ENCODE data around the gene GTPBP2.
A peak's percentile ranks its signal among the peaks of the same experiment; 100 is the strongest.
"Not testable (repeated sequence)": the region's sequence is repeated elsewhere in the genome, so short reads cannot be mapped to it uniquely, and the experiment has no call there.

Gene GTPBP2, protein sequence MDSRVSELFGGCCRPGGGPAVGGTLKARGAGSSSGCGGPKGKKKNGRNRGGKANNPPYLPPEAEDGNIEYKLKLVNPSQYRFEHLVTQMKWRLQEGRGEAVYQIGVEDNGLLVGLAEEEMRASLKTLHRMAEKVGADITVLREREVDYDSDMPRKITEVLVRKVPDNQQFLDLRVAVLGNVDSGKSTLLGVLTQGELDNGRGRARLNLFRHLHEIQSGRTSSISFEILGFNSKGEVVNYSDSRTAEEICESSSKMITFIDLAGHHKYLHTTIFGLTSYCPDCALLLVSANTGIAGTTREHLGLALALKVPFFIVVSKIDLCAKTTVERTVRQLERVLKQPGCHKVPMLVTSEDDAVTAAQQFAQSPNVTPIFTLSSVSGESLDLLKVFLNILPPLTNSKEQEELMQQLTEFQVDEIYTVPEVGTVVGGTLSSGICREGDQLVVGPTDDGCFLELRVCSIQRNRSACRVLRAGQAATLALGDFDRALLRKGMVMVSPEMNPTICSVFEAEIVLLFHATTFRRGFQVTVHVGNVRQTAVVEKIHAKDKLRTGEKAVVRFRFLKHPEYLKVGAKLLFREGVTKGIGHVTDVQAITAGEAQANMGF

DNA sequence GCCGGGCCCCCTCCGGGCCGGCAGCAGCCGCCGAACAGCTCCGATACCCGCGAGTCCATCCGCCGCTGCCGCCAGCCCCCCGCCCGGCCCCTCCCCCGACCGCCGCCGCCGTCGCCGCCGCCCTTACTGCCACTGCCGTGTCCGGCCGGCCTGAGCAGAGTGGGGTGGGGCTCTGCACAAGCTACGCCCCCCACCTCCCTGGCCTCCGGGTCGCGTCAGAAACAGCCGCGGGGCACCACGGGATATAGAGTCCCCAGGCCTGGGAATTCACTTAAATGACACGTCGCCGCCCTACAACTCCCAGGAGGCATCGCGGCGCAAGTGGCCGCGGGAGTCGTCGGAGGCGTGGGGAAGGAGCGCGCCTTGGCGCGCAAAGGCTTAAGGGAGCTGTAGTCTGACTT, at the start of gene GTPBP2:
Gene GTPBP2, minus strand, starts transcription at position 161 of the 401 bp plus-strand sequence. Its CDS starts 102 bp downstream, at position 59.
- DNase-seq (ENCODE audit: low read depth) = peak; percentile 92

DNA sequence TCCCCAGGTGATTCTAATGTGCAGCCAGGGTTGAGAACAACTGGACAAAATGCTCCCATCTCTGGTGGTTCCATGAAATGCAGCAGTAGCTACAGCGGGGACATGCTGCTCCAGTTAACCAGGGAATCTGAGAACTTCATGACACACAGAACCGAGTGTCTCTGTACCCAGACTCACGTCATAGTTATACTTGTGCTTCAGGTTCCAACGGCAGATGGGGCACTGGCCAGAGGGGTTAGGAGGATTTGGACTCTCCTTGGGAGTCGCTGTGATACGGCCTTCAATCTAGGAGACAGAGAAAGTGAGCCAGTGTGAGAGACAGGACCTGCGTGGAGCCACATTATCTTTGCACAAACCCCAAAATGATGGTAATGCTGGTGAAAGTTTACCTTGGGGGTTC, 49.3 kb upstream of the GTPBP2 start:
- DNase-seq (ENCODE audit: low read depth) = no peak

DNA sequence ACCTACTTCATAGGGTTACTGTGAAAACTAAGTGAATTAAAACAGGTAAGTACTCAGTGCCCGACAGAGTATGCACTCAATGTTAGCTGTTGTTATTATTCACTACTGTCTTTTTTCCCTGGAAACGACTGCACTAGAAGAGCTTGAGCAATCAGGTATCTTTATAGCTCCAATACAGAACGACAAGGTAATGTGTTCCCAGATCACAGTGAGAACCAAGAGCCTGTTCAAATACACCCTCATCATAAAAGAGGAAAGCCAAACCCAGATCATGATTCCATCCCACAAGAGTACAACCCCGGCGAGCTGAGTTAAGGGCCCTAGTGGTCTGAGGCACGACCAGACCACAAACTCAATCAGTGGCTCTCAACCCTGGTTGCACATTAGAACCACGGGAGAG, 48.7 kb upstream of the GTPBP2 start:
- DNase-seq (ENCODE audit: low read depth) = no peak

DNA sequence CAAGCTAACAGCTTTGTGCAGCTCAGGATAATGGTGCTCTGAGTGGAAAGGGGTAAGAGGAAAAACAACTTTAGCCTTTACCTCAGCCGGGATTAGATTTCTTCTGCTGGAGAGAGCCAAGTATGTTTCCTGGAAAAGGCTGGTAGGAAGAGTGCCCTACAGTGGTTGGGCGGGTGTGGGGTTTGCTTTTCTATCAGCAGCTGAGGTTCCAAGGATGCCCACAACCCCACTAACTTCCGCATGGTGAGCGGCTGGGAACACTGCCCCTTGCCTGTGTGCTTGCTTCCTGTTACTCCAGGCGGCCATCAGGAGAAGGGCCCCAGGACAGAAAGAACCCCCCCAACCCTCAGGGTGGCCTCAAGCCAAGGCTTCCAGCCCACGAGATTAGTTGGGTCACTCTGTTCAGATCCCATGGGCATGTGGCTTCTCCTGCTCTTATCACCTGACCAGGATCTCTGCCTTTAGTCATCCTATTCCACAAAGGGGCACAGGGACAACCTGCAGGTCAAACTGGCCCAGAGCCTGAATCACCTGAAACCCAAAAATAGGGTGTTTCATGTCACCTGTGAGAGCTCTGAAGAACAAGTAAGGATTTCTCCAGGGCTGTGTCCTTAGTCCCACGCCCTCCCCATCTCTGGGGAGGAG, 48.0 kb upstream of the GTPBP2 start:
- DNase-seq (ENCODE audit: low read depth) = no peak

DNA sequence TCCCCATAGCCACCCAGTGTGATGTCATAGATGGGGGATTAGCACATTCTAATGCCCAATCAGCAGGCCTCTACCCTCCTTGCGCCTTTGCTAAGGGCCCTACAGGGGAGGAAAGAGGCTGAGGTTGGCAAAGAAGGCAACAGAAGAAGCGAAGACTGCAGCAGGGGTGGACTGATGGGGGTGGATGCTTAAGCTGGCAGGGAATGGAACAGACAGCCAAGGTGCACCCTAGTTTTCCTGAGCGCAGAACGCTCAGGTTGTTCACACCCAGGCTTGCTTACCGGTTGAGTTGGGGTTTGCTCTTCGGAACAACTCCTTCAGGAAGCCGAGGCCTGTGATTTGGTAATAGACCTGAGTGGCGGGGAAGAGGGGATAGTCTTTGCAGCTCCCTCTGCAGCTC, 45.9 kb upstream of the GTPBP2 start:
- no peak for DNase-seq (ENCODE audit: low read depth)

DNA sequence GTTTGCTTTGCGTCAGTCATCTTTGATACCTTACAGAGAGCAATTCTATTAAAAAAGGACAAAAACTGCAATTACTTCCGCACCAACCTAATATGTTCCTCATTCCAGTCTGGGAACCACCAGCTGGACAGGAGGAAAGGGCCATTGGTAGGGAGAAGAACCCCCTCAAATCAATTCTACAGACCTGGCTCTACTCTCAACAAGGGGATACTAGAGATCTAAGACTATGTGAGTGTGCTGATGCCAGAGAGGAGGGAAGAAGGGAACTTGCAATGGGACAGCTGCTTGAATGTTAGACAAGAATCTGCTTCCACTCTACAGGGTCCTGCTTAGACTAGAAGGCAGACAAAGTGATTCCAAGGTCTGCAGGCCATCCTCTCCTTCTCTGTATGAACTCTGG, 45.2 kb upstream of the GTPBP2 start:
- no peak for DNase-seq (ENCODE audit: low read depth)

DNA sequence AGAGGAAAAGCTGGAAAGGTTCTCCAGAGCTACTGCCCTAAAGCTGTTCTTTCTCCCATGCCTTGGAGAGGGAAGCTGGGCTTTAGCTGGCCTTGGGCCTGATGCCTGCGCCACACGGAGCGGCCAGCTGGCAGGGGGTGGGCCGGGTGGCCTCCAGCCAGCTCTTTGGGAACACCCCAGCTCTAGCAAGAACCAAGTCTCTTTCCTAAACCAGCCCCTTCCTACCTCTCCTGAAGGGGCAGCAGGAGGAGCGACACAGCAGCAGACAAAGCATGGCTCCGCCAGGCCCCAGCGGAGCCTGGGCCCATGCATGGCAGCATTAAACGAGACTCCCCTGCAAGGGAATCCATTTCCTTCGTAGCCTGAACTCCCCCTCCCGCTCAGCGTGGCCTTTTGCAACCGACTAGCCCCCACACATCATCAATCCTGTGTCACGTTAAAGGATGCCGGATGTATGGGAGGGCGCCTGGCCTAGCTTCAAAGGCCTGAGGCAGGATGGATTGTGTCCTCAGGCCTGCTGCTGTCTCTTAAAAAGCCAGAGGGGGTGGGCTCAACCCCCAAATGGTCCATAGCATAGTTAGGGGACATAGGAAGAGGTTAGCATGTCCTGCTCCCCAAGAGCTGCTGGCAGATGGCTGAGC, 44.5 kb upstream of the GTPBP2 start:
- DNase-seq (ENCODE audit: low read depth) = no peak

DNA sequence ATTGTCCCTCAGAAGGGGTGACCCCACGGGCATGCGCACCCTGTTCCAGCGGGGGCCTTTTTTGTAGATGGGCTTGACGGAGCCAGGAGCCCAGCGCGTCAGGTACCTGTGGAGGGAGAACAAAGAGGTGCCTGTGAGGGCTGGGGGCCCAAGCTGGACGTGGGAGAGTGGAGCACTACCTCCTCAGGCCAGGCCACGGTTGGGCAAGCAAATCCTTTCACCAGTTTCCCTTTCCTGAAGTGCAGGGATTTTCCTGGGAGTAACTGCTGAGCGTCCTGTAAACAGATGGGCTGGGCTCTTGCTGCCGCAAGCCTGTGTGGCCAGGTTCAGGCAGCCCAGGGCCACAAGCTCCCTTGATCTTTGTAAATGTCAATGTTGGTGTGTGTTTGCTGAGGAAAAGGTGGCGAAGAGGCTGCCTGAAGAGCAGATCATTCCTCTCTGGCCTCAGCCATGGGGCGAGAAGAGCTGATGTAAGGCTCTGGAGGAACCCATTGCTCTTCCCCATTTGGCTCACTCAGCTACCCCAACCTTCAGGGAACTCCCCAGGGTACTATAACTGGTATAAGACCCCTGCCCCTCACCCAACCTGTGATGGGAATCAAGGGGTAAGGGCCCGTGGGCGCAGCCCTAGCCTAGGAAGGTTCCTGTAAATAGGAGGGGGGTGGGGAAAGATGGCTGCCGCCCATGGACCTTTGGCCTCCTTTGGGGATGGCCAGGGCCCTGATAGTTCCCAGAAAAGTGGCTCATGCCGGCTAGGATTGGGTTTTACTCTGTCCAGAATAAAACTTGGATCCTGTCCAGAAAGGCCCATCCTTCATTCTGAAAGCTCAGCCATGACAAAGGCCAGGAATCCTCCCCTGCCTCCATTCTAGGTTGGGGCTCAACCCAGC, 43.0 kb upstream of the GTPBP2 start:
- DNase-seq (ENCODE audit: low read depth) = no peak

DNA sequence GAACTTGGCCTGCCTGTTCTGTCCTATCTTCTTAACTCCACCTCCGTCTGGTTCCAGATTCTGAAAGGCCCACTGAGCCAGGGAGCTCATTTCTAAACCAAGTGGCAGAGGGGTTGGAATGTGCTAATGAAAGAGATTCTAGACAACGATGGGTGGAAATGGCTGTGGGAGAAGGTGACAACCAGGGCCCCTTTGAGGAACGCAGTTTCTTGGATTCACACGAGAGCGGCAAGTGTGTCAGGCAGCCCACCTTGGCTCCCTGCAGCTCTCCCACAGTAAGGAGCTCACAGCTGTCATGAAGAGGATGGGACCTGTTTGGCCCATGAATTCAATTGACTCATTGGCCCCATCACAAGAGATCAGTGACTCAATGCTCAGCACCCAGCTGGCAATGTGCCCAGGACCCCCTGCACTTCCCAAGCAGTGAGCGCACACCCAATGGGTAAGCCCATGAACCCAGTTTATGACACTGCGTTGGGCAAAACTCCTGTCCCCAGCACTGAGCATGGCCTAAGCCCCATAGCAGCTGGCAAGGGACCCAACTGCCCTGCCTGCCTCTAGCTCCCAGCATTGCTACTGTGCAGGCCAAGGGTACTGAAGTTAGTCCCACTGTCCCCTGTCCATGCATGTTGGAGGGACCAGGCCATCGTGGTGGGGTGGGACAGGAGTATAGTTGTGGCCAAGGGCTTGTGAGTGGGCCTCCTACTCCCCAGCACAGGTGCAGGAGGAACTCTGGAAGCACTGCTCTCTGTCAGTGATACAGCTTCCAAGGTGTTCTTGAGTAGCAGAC, 42.1 kb upstream of the GTPBP2 start:
- DNase-seq (ENCODE audit: low read depth) = no peak

DNA sequence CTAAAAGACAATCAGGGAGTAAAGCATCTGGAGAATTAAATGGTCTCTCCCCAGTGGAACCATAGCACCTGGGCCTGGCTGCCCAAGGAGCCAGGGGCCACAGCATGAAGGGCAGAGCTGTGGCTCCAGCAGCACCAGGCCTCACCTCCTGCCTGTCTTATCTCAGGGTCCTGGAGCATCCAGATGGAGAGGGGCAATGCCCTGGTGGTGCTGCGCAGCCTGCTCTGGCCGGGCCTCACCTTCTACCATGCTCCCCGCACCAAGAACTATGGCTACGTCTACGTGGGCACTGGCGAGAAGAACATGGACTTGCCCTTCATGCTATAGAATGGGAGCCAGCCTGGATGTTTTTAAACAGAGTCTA, 41.5 kb upstream of the GTPBP2 start:
- DNase-seq (ENCODE audit: low read depth) = no peak

DNA sequence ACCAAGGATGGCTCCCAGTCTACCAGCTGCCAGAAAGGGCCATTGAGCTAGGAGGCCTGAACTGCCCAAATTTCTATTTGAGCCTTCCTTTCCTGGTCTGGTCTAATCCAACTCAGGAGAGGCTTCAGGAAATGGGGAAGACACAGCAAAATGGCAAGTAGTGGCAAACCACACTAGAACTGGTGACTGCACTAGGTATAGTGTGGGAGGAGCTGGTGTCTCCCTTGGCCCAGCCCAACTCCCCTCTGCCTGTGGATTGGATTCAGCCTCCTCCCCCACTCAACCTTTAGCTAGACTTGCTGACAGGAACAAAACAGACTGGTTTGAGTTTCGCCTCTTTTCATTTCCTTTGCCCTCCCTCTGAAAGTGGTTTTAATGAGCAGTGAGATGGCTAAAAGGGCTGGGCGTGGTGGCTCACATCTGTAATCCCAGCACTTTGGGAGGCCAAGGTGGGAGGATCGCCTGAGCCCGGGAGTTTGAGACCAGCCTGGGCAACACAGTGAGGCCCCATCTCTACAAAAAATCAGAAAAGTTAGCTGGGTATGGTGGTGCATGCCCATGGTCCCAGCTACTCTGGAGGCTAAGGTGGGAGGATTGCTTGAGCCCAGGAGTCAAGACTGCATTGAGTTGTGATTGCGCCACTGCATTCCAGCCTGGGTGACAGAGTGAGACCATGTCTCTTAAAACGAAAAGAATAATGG, 41.0 kb upstream of the GTPBP2 start:
- DNase-seq (ENCODE audit: low read depth) = no peak

DNA sequence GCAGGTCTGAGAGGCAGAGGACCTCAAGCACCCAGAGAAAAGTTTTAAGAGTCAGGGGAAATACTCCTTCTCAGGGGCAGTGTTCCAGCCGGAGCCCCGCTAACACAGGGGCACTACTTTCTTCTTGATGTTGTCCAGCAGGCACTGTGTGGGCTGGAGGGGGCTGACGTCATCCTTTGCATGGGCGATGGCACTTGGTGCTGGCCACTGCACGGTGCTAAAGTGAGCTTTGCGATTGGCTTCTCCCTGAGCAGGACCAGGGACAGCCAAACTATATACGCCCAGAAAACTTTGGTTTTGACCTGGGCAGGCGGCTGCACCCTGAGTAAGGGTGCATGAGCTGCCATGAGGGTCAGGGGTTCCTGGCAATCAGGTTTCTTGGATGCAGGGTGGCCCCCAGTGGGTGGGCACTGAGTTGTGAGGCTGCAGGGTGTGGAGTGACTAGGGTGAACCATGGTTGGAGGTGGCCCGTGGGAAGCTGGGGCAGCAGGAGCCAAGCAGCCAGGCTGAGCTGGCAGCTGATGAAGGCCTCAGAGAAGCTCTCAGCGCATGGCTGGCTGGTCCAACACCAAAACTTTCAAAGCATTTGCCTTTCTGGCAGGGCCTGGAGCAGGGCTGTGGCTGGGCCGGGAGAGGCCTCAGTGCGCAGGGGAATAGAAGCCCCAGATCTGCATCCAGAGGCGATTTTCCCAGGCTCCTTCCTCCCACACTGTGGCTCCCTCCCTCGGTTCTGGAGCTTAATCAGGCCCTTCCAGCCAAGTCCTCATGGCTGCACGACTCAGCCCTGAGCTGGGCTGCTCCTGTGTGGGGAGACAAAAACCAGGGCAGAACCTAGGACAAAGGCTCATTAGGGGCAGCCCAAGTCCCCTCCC, 40.2 kb upstream of the GTPBP2 start:
- DNase-seq (ENCODE audit: low read depth) = no peak

DNA sequence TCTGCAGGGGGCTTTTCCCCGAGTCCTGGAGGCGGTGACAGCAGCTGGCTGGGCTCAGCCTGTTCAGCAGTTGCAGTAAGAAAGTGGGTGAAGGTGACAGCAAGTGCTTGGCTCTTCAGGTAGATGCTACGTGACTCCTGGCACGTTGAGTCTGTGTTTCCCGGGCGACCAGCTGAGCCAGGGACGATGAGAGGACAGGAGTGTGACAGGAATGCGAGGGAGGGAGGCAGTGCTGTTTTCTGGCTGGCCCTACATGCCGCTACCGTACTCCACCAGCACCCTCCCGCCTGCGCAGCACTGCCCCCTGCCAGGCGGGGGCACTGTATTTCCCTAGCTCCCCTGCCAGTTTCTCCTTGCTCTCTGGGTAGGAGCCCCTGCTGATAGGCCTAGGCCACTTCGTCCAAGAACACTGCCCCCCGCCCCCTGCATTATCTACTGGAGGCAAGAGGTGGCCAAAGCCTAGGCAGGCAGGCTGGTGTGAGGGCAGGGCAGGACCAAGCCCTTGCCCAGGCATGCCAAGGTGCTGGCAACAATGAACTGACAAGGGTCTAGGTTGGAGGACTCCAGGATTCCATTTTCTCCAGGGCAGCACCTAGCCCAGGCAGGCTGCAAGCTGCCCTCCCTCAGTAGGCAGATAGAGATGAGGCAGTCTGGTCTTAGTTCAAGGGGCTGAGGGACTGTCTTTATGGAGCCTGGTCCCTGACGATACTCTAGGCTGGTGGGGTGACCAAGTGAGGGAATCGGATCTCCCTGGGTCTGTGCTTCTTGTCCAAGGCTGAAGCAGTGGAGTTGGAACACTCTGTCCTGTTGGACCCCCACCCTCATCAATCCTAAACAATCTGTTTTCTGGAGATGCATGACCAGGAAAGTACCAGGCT, 39.3 kb upstream of the GTPBP2 start:
- no peak for DNase-seq (ENCODE audit: low read depth)

DNA sequence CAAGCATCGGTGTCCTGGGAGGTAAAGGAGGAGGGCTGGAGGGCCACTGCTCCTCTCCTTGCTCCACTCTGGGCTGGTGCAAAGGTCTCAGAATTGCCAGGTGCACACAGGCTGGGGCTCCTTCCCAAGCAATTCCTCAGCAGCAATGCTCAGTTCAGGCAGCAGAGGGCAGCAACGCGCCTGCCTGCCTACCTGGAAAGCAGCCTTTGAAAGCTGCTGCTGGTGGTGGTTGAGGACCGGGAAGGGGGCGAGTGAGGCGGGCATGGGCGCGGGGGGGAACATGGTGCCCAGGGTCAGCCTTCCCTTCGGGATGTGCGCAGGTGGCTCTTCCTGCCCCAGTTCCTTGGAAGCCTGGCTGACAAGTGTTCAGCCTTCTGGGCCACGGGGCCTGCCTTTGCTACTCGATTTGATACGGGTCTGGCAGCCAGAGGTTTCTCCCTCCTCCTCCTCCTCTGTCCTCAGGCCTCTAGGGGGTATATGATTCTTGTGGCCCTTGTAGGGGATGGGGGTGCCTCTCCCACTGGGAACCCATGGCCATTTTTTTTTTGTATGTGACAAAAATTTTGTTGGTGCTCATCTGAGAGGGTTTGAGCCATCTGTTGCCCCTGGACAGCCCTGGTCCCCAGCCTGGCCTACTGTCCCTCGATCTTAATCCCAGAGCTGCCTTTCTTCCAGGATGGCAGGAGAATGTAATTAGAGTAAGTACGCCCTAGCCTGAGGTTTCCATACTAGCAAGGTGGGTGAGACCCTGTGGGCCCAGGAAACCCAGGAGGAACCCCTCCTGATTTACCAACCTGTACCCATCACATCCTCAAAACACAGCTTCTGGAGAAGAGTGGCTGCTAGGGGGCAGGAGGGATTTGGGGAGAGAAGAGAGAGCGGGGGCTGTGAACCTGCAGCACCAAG, 38.4 kb upstream of the GTPBP2 start:
- DNase-seq (ENCODE audit: low read depth) = peak; percentile 41

DNA sequence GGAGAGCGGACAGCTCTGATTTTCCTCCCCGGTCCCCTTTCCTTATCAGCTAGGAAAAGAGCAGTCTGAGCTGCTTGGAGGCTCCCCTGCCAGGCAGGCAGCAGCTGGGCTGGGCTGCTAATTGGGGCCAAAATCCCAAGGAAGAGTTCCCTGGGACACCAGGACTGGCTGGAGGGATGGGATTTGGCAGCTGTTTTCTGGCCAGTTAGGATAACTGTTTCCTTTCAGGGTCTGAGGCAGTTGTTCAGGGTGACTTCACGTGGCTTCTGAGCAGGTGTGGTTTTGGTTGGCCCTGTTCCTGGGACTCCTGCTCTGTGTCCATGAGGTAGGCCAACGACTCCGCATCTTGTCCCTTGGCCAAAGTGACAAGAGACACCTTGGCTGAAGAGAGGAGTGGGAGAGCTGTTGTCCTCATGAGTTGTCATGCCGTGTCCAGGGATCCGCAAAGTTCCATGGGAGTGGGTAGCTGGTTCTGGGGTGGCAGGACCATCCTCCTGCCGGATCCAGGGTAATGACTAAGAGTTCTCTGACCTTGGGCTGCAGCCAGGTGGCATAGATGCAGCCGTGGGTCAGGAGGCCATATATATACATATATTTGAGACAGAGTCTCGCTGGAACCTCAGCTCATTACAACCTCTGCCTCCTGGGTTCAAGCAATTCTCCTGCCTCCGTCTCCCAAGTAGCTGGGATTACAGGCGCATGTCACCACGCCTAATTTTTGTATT, 37.3 kb upstream of the GTPBP2 start:
- DNase-seq (ENCODE audit: low read depth) = no peak

DNA sequence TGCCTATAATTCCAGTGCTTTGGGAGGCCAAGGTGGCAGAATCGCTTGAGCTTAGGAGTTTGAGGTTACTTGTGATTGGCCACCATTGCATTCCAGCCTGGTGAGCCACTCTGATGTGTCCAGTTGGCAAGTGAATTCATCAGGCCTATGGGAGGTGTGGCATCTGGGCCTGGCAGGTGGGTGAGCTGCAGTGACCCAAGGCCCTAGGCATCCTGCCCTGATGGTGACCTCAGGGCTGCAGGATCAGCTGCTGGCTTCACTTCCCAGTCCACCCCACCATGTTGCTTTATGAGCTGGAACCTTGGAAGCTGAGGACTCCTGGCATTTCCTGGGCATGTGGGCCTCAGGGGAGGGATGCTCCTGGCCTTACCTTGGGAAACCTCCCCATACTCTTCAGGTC, 36.3 kb upstream of the GTPBP2 start:
- DNase-seq (ENCODE audit: low read depth) = peak; percentile 63

DNA sequence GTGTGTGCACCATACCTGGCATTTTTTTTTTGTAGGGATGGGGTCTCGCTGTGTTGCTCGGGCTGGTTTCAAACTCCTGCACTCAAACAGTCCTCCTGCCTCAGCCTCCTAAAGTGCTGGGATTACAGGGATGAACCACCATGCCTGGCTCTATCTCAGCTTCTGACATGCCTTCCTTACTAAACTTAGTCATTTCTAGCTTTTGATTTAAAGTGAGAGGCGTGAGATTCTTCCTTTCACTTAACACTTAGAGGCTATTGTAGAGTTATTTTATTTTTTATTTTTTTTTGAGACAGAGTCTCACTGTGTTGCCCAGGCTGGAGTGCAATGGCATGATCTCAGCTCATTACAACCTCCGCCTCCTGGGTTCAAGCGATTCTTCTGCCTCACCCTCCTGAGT, 33.9 kb upstream of the GTPBP2 start:
- DNase-seq (ENCODE audit: low read depth) = not testable (repeated sequence)
